ENCODE measurements around the gene ZBTB49.

The ZBTB49 gene

GRCh38 chr4:4274226-4274625 lies 15.8 kb upstream of the ZBTB49 start:
- no peak overlapping the region for H3K4me3 ChIP-seq (ENCODE audit: low read depth, low read length)
- DNase-seq (ENCODE audit: low read depth): no peak

- H3K4me3 ChIP-seq (ENCODE audit: low read depth, low read length): no peak overlapping the region
- DNase-seq (ENCODE audit: low read depth): no peak
Observed at GRCh38 chr4:4277531-4277930, 12.5 kb upstream of the ZBTB49 start.

GRCh38 chr4:4281787-4282186 lies 8.3 kb upstream of the ZBTB49 start:
- H3K4me3 ChIP-seq (ENCODE audit: low read depth, low read length): no peak overlapping the region
- DNase-seq (ENCODE audit: low read depth): no peak

- DNase-seq (ENCODE audit: low read depth): no peak
Observed at GRCh38 chr4:4284827-4285618, 5.0 kb upstream of the ZBTB49 start.

GRCh38 chr4:4288098-4288497 lies 2.0 kb upstream of the ZBTB49 start:
- no peak for DNase-seq (ENCODE audit: low read depth)

More at GRCh38 chr4:4284827-4285618, 5.0 kb upstream of the ZBTB49 start:
- no peak overlapping the region for H3K4me3 ChIP-seq (ENCODE audit: low read depth, low read length)

GRCh38 chr4:4289055-4289454 lies 996 bp upstream of the ZBTB49 start:
- H3K4me3 ChIP-seq (ENCODE audit: low read depth, low read length): peak overlapping the region; percentile 76

More at GRCh38 chr4:4288098-4288497, 2.0 kb upstream of the ZBTB49 start:
- no peak overlapping the region for H3K4me3 ChIP-seq (ENCODE audit: low read depth, low read length)

GRCh38 chr4:4289597-4289940 lies 482 bp upstream of the ZBTB49 start:
- H3K4me3 ChIP-seq (ENCODE audit: low read depth, low read length): peak overlapping the region; percentile 76
- no peak for DNase-seq (ENCODE audit: low read depth)

More at GRCh38 chr4:4289055-4289454, 996 bp upstream of the ZBTB49 start:
- no peak for DNase-seq (ENCODE audit: low read depth)

DNA sequence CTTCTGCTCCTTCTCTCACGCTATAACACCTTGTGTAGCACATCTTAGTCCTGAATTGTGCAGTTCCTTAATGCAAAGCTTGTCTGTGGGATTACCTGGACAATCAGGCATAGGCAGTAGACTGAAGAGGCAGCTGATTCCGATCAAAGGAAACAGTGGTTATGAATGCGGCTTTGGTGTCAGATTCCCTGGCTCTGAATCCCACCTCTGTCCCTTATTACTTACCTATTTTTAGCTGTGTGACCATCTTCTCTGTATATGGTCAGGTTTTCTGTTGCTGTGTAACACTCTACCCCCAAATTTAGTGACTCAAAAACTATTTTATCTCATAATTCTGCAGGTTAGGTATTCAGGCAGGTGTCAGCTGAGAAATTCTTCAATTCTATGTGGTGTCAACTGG lies 3.2 kb downstream of the ZBTB49 start:
- H3K4me3 ChIP-seq (ENCODE audit: low read depth, low read length): no peak overlapping the region
- no peak for DNase-seq (ENCODE audit: low read depth)

- no peak for DNase-seq (ENCODE audit: low read depth)
- no peak overlapping the region for H3K4me3 ChIP-seq (ENCODE audit: low read depth, low read length)
Observed at GRCh38 chr4:4296283-4296846, 6.3 kb downstream of the ZBTB49 start.

DNA sequence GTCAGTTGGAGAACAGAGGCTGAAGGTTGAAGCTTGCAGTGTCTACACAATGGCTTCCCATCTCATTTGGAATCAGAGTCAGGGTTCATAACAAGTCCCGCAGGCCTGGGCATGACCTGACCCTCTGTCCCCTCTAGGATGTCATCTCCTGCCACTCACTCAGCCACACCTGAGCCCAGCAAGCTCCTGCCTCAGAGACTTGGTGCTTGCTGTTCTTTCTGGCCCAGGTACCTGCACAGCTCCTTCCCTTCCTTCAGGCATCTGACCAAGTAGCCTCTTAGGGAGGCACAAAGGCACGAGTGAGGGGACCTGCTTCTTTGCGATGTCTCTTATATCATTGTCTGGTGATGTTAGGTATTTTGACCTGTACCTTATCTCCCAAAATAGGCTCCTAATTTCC lies 9.0 kb downstream of the ZBTB49 start:
- no peak for DNase-seq (ENCODE audit: low read depth)
- H3K4me3 ChIP-seq (ENCODE audit: low read depth, low read length): no peak overlapping the region

DNA sequence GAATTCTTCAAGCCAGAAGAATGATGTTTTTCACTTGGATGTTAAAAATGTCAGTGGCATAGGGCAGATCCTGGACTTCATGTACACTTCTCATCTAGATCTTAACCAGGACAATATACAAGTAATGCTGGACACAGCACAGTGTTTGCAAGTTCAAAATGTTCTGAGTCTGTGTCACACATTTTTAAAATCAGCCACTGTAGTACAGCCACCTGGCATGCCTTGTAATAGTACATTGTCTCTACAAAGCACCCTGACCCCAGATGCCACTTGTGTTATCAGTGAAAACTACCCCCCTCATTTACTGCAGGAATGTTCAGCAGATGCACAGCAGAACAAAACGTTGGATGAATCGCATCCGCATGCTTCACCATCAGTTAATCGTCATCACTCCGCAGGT lies 11.9 kb downstream of the ZBTB49 start:
- DNase-seq (ENCODE audit: low read depth): no peak
- no peak overlapping the region for H3K4me3 ChIP-seq (ENCODE audit: low read depth, low read length)

DNA sequence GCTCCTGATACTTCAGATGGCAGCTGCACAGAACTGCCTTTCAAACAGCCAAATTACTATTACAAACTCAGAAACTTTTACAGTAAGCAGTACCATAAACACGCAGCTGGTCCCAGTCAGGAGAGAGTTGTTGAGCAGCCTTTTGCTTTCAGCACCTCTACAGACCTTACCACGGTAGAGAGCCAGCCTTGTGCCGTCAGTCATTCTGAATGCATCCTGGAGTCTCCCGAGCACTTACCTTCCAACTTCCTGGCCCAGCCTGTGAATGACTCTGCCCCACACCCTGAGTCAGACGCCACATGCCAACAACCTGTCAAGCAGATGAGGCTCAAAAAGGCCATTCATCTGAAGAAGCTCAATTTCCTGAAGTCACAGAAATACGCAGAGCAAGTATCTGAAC lies 12.4 kb downstream of the ZBTB49 start:
- DNase-seq (ENCODE audit: low read depth): no peak
- no peak overlapping the region for H3K4me3 ChIP-seq (ENCODE audit: low read depth, low read length)

GRCh38 chr4:4306920-4307319 lies 16.9 kb downstream of the ZBTB49 start:
- DNase-seq (ENCODE audit: low read depth): no peak
- H3K4me3 ChIP-seq (ENCODE audit: low read depth, low read length): no peak overlapping the region

DNA sequence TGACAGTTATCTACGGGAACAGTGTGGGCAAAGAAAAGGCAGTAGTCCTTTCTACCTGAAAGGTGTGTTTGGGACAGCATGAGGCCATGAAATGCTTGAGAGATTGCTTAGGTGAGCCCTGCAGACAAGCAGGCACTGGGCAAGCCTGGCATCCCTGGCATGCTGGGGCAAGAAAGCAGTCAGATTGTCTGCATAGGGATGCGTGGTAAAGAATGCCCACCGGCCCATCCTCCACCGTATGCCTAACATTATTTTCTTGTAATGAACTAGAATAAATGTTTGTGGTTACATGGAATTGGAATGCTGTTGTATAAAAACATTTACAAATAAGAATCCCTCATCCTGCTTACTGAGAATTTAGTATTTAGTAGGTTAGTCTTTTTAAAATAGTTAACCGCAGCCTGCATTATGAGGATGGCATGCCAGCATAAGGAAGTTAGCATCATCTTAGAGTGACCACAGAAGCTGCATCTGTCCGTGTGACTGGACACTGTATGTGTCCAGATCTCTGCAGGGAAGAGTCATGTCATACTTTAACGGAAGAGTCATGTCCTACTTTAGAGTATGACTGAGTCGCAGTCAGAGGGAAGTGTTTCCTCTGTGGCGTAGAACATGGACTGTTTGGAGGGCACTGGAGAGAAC lies 18.9 kb downstream of the ZBTB49 start:
- H3K4me3 ChIP-seq (ENCODE audit: low read depth, low read length): no peak overlapping the region
- DNase-seq (ENCODE audit: low read depth): peak; percentile 22

DNA sequence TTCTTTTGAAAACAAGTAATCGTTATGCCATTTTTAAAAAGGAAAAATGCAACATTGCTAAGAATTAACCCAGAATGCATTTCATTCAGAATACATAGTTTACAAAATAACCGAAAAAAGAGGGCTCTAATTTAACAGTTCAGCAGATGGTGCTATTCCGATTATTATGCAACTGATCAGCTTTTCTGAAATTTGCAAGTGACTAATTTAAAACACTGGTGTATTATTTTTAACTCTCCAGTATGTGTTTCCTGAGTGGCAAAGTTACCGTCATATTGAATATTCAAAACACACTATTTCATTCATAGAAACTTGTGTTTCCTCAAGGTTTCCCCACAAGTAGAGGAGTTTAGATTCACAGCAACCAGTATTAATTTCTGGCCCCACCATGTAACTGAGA lies 21.1 kb downstream of the ZBTB49 start:
- H3K4me3 ChIP-seq (ENCODE audit: low read depth, low read length): no peak overlapping the region
- no peak for DNase-seq (ENCODE audit: low read depth)

GRCh38 chr4:4315461-4316149 lies 25.6 kb downstream of the ZBTB49 start:
- H3K4me3 ChIP-seq (ENCODE audit: low read depth, low read length): no peak overlapping the region
- DNase-seq (ENCODE audit: low read depth): no peak

- no peak for DNase-seq (ENCODE audit: low read depth)
- H3K4me3 ChIP-seq (ENCODE audit: low read depth, low read length): no peak overlapping the region
Observed at GRCh38 chr4:4316150-4316495, 26.1 kb downstream of the ZBTB49 start.

DNA sequence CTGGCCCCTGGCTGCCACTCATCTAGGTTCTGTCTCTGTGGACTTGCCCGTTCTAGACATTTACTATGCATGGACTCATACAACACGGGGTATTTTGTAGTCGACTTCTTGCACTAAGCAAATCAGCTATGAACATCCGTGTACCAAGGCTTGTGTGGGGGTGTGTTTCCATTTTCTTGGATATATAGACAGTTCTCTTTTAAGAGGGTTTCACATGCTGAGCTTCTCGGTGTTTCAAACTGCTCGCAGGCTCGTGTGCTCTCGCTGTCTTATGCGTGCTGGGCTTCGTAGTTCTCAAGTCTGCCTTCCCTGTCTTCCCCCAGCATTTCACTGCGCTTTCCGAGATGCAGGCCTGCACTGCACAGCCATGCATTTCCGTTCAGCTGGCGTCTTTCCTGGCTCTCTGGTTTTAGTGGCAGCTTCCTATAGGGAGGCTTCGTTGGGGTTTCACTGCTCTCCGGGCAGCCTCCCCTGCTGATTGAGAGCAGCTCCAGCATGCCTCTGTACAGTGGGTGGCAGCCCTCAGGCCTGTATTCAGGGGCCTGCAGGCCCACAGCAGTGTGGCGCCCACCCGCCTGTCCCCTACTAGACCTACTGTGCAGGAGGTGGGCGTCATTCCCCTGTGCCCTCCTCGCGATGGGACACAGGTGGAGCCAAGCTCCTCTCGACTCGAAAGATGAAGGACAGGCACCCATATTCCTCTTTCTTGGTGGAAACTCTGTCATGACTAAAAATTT lies 27.6 kb downstream of the ZBTB49 start:
- no peak for DNase-seq (ENCODE audit: low read depth)
- no peak overlapping the region for H3K4me3 ChIP-seq (ENCODE audit: low read depth, low read length)

GRCh38 chr4:4320528-4320927 lies 30.5 kb downstream of the ZBTB49 start:
- DNase-seq (ENCODE audit: low read depth): no peak
- no peak overlapping the region for H3K4me3 ChIP-seq (ENCODE audit: low read depth, low read length)

Measured in skeletal muscle cell (primary cell).